HG02840 (cell line): ENCODE measurements around the gene RALGPS1.

Source experiments
- ATAC-seq: cut with Tn5 transposase; IDR thresholded peaks from one replicate; pipeline ENCODE4 v1.9.1; 2021; ENCODE audit warnings: mild to moderate bottlenecking, moderate library complexity, moderate number of reproducible peaks; ENCODE audit not compliant: unreplicated experiment, low FRiP score

RALGPS1 gene

DNA sequence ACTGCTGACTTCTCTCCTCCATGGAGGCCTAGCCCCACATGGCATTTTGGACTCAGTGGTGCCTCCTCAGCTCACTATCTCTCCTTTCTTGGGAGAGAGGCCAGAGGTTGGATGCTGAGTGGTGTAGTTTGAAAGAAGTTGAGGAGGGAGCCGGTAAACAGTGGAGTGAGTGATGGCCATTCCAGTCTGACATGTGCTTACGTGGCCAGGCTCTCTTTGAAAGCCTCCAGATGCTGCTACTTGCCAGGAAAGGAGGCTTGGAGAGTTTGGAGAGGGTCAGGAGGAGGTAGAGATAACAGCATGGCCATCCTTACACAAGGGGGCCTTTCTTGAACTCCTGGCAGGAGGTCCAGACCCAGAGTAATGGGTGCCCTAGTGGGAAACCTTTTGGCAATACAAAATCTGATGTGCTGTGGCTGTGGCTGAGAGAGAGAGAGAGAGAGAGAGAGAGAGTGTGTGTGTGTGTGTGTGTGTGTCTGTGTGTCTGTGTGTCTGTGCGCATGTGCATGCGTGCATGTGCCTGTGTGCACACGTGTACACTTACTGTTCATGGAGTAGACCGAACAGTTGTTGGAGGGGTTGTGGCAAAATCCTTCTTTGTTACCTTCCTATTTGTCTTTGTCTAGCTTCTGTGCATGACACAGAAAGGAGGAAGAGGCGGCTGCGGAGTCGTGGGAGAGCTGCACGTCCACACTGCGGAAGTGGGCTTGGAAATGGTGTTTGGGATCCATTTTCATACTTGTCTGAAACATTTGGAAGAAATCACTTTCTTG lies 37.8 kb downstream of the RALGPS1 start:
- ATAC-seq: no peak

DNA sequence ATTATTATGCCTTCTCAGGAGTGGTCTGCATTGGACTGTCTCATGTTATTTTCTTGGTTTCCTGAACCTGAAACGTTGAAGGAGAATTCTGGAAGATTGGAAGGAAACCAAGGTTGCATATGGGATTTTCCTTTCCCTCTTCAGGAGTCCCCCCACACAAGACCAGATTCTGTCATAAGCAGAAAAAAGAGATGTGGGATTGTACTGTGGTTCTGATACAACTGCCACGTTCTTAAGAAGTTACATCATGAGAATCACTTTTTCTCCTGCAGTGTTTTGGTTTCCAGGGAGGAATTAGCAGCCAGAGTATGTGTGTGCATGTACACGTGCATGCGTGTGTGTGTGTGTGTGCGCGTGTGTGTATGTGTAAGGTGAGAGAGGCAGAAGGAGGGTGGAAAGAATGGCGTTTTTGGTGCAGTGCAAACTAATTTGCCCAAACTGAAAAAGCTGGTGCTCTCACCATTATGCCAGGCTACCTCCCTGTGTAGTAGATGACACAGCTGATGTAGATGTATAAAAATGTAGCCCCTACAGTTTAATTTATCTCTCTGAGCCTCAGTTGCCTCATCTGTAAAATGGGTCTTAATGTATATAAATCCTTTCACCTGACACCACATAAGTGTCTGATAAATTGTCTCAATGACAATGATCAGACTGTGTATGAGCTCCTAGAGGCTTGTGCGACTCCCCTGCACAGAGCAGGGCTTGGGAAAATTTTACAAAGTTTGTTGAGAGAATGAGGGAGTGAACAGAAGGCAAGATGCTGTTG lies 38.6 kb downstream of the RALGPS1 start:
- no peak for ATAC-seq

DNA sequence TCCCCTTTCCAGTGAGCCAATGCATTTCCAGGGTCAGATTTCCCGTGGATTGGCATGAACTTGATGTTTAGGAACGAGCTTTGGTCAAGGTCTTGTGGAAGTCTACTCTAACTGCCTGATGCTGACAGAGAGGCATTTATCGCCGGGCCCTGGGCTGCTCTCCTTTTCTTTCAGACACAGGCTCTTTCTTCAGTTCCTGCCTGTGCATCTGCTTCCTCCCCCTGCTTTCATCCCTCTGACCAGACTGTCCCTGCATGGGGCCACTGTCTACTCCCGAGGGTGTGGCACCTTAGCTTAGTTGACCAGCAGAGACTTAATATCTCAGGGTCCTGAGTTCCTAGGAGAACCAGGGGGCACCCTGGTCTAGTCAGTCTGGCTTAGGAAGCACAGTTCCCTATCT lies 41.2 kb downstream of the RALGPS1 start:
- no peak for ATAC-seq

DNA sequence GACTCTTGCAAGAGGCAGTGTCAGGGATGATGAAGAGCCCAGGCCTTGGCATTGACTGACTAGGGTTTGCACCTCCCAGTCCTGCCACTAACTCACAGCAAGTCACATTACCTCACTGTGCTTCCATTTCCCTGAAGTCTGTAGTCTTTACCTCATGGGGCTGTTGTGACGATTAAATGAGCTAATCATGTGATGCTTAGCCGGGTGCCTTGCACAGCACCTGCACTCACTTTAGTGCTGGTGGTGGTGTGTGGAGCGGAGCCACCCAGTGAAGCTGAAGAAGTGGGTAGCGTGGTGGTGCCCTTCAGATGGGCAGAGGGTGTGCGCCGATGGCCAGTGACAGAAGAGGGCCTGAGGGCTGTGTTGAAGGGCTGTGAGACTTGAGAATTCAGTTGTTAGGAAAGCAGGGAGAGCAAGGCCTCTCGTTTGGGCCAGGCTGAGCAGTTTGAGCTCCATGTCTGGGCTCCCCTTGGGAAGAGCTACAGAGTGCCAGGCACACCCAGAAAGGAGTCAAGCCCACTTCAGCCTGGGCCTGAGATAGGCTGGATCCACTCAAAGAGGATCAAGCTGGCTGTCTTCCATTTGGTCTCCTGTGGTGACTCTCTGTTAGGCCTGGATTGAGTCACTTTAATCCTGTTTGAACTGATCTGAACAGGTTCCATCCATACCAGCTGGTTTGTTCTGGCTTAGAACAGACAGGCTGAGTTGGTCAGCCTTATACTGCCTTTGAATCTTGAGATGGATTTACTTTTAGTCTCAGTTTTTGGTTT lies 42.5 kb downstream of the RALGPS1 start:
- ATAC-seq: no peak

DNA sequence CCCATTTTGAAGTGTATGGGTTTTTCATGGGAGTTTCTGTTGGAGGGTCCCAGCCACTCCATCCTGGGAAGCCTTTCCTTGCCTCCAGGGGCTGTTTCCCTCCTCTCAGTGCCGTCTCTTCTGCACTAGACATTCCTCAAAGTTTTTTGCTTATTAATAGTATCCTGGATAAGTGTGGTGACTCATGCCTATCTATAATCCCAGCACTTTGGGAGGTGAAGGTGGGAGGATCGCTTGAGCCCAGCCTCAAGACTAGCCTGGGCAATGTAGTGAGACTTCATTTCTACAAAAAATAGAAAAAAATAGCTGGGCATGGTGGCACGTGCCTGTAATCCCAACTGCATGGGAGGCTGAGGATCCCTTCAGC lies 43.1 kb downstream of the RALGPS1 start:
- ATAC-seq: no peak

DNA sequence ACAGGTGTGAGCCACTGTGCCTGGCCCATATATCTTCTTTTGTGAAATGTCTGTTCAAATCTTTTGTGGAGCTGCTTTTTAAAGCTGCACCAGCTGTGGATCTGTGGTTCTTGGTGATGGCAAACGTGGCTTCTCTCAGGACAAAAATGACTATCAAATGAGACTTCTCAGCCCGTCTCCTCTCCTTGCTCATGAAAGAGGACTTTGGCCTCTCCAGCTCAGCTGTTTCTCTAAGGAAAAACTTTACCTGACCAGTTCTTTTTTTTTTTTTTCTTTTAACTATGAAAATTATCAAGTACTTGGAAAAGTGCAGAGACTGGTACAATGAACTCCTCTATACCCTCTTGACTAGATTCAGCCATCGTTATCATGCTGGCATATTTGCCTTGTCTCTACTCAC lies 44.8 kb downstream of the RALGPS1 start:
- ATAC-seq: no peak

DNA sequence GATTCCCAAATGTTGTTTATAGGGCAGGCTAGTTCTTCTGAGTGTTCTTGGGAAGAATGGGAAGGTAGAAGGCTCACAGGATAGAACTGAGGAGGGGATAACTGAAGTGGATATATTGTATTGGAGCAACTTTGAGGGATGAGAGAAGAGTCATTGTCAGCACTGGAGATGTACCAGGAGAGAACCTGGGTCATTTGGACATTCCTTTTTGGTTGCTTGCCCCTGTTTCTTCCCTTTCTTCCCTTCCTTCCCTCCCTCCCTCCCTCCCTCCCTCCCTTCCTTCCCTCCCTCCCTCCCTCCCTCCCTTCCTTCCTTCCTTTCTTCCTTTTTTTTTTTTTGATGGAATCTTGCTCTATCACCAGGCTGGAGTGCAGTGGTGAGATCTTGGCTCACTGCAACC lies 45.3 kb downstream of the RALGPS1 start:
- ATAC-seq: no peak

DNA sequence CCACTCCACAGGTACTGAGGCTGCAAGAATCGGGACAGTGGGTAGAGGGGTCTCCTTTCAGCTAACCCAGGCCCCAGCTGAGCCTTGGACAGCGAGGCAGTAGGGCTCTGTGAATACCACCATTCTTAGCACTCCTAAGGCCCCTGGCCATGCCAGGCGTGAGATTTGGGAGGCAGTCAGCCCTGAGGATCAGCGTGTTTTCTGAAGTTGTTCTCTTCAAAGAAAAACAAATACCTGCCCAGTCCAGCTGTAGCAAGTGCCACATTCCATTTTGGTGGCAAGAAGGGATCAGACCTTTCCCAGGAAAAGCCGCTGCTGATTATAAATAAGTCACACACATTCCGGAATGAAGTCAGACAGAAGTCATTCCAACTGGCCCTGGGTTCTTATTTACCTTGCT lies 47.8 kb downstream of the RALGPS1 start:
- ATAC-seq: no peak

DNA sequence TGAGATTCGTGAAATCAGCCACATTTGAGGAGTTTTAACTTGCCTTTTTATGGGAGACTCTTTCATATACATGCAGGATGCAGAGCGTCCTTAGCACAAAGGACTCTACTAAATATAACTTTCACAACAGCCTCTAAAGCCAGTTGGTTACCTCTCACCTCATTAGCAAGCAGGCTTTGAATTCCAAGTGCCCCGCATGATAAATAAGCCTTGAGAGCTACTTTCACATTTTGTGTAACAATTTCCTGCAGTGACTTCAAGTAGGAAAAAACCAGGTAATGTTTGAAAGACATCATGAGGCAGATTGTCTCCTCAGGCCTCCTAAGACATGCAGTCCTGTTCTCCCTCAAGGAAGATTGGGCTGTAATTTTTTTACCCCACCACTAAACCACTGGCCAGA lies 50.5 kb downstream of the RALGPS1 start:
- ATAC-seq: no peak

DNA sequence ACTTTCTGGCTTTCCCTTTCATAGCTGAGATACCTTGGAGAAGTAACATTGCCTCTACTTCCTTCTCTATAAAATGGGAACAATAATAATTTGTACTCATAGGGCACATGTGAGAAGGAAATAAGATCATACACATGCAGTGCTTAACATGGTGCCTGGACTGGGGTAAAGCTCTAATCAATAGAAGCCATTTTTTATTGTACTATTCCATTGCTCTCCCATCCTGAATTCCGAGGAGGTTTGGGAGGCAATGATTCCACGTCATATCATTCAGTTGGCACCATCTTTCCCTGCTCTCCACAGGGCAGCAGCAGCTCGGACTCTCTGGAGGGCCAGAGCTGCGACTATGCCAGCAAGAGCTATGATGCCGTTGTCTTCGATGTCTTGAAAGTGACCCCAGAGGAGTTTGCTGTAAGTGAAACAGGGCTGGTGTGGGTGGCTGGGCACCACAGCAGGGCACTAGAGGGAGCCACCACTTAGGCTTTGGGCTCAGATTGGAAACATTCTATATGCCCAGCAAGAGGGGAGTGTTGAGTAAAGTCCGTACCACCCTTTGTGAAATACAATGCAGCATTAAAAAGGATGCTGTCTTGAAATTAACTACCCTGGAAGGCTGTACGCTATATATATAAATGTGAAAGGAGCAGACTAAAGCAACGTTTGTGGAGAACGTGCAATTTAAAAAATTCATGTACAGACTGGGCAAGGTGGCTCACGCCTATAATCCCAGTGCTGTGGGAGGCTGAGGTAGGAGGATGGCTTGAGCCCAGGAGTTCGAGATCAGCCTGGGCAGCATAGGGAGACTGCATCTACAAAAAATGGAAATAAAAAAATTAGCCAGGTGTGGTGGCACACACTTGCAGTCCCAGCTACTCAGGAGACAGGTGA lies 51.2 kb downstream of the RALGPS1 start:
- no peak for ATAC-seq

DNA sequence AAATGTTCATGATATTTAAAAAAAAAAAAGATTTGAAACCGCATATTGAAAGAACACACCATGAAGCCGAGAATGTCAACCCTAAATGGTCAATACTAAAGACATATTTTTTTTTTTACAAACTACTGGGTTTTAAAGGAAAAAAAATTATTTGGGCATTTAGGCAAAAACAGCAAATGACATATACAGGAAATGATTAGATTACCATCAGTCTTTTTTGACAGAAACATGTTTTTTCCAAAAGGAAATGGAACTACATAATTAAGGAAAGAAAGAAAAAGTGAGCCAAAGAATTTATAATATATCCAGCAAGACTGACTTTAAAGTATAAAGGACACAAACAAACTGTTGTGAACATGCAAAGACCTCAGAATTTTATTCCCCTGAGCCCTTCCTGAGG lies 56.7 kb downstream of the RALGPS1 start:
- no peak for ATAC-seq

DNA sequence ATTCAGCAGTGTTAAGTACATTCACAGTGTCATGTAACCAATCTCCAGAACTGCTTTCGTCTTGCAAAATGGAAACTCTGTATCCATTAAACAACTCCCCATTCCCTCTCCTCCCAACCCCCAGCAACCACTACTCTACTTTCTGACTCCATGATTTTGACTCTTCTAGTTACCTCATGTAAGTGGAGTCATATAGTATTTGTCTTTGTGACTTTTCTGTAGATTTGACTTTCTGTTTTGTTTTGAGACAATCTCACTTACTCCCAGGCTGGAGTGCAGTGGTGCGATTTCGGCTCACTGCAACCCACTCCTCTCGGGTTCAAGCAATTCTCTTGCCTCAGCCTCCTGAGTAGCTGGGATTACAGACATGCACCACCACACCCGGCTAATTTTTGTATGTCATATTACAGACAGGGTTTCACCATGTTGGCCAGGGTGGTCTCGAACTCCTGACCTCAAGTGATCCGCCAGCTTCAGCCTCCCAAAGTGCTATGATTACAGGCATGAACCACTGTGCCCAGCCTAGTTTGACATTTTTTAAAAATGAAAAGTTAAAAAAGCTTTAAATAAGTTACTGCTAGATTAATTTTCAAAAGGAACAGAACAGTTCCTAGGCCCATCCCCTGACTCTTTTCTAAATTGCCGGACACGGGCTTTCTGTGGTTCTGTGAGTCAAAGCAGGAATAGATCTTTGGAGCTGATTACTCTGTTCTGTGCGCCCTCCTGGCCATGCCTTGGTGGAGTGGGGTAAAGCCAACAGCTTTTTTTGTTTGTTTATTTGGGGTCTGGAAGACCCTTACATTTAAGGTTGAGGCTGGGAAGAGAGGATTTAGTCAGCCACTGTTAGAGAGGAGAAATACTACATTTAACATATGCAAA lies 59.3 kb downstream of the RALGPS1 start:
- ATAC-seq: no peak

DNA sequence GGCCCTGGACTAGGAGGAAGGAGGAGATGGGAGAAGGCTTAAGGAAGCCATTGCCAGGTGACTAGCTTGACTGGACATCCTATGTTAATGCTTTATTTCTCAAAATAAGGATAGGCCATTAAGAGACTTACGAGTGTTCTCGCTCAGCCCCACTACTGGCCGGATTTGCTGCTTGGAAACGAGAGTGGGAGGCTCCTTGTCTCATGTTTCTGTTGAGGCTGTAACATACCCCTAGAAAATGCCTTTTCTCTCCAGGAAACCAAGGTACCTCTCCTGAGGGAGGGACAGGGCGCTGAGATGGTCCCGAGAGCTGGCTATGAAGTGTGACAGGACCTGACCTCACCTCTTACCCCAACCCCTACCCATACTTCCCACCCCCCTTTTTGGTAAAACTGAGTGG lies 60.0 kb downstream of the RALGPS1 start:
- no peak for ATAC-seq

DNA sequence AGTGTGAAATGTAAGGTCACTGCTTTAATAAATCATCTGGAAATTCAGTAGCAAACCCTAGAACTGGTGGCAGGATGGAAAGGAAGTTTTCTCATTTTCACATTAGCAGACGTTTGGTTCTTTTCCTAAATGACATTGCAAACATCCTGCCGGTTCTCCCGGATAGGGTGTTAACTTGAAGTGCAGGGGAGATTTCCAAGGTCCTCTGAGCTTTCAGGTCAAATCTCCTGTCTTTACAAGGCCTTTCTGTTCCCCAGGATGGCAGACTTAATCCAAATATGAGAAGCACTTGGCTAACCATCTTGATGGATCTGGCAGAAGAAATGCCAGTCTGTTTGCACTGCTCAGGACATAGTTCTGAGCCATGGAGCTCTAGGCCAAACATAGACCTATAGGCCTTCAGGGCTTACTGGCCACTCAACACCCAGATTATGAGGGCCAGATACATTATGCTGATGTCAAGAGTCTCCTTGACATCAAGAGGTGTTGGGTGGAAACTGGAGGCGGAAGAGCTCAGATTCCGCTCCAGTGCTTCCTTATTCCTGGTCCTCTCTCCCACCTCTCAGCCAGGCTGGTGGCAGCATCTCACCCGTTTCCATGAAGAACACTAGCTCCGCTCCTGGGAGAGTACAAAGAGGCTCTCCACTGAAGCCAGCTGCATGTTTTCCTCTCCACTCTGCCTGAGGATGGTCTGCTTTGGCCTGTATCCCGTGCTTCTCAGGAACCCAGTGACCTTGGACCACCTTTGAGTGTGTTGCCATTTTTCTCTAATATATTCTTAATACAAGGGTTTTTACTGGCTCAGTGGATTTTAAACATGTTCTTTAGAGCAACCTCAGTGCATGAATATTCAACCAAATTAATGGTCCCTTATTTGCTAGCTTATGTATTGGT lies 61.0 kb downstream of the RALGPS1 start:
- no peak for ATAC-seq

DNA sequence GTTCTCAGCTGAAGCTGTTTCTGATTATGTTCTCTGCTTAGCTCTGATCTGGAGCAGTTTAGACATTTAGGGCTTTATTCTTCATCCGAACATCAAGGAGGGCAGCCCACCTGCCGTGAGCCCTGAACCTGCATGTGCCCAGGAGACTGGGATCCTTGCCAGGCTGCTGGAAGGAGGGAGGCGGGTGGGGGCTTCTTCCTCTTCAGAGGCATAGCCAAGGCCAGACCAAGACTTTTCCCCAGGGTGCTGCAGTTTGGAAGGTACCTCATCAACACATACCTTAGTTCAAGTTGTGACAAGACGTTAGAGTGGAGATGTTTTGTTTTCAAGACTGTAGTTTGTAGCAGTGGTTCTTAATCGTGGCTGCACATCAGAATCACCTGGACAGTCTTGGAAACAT lies 64.9 kb downstream of the RALGPS1 start:
- ATAC-seq: no peak

DNA sequence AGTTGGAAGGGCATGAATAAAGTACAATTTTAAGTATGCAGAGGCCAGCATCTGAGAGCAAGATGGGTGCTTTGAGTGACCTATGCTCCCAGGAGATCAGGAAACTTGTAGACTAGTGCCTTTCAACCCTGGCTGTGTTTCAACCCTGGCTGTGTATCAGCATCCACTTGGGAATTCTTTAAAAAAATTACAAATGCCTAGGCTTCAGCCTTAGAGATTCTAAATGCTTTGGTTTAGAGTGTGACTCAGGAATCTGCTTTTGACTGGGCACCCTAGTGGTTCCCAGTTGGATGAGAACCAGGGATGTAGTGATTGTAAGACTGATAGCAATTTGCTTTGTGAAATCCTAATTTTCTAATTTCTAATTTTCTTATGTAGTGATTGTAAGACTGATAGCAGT lies 65.6 kb downstream of the RALGPS1 start:
- ATAC-seq: no peak

DNA sequence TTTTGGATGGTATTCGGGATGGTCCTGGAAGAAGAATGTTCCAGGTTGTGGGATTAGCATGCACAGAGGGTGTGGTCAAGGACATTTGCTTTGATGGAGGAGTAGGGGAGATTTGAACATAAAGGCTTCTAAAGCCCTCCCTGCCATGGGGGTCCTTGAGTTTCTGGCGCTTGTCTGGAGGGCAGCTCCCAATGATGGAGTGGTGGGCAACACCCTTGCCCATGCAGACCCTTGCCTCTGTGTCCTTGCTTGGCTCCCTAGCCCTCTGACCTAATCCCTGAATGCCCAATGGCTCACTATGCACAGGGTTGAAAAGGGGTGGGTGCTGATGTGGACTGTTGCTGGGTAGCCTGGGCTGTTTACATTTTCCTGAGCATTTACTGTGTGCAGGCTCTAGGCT lies 66.6 kb downstream of the RALGPS1 start:
- ATAC-seq: no peak

DNA sequence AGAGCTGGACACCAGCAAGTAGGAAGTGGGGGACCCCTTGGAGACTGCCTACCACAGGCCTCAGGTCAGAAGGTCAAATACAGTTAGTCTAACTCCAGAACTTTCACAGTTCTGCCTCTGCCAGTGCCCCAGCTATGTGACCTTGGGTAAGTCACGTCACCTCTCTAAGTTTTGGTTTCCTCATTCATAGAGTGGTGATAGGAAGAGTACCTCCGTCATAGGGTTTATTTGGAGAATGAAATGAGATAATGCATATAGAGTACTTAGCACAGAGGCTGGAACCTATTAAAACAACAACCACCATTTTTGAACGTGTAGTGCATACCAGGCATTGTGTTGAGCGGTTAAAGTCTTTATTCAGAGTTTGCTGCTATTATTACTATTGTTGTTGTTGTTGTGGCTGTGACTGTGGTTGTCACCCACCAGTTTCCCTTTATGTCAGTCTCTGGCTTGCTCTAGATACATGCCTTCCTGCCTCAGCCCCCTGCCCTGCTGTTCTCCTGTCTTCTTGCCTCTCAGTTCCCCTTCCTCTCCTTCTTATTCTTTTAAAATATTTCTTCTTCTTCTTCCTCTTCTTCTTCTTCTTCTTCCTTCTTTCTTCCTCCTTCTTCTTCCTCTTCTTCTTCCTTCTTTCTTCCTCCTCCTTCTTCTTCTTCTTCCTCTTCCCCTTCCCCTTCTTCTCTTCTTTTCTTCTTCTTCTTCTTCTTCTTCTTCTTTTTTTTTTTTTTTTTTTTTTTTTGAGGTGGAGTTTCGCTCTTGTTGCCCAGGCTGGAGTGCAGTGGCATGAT lies 67.8 kb downstream of the RALGPS1 start:
- no peak for ATAC-seq
